ENCODE measurements around the gene LRRC27.

Gene LRRC27

DNA sequence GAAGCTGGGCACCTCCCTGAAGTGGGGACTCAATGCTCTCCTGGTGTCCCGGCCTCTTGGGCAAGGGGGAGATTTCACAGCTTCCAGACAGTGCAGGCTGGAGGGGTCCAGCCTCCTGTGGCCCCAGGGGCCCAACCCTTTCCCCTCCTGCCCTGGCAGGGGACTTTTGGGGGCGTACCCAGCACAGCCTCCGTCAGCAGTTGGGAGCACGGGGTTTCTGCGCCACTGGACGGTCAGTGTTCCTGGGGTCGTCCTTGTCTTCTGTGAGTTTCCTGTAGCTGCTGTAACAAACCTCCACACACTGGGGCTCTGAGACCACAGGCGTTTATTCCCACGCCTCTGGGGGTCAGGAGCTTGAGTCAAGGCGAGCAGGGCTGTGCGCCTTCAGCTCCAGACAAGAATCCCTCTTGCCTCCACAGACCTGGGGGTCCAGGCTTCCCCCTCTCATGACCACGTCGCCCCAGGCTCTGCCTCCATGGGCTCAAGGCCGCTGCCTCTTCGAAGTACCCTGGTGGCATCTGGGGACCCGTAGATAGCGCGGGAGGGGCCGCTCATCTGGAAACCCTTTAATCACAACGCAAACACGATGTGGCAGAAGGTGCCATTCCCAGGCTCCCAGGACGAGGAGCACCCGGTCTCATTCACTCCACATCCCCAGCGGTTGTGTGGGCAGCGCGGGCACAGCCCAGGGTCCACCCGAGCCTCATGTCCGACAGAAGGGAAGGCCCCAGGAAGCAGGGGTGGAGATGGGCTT is 79.0 kb downstream of the LRRC27 start:
- Histone ChIP-seq H3K18ac (ENCODE audit: low read depth in 1 of 2, low read length in 2 of 2) (peak overlapping the region; percentile 91 to 92), H2BK15ac (ENCODE audit: low read depth, poor library complexity, severe bottlenecking) (peak overlapping the region; percentile 97), H2BK120ac (ENCODE audit: low read depth, low read length) (peak overlapping the region; percentile 89), H3K4ac (ENCODE audit: low read depth in 1 of 2, low read length in 2 of 2) (peak overlapping the region; percentile 91 to 95), H4K8ac (ENCODE audit: low read length) (peak overlapping the region; percentile 98), H2AFZ (ENCODE audit: low read depth, low read length) (no peak overlapping the region), H4K91ac (ENCODE audit: low read length) (peak overlapping the region; percentile 98), H3K27ac (ENCODE audit: low read length, poor library complexity, severe bottlenecking) (no peak overlapping the region), H2BK5ac (ENCODE audit: low read depth, low read length, poor library complexity, severe bottlenecking) (no peak overlapping the region), H3K4me2 (ENCODE audit: low read length, poor library complexity, severe bottlenecking) (no peak overlapping the region), H3K4me1 (ENCODE audit: control insufficient read depth, insufficient read depth, low read depth, low read length) (peaks cover 70% of the 10 kb centered on the region), H3K36me3 (ENCODE audit: control insufficient read depth in 1 of 2, insufficient read depth in 2 of 2, low read depth in 1 of 2, low read length in 2 of 2) (peaks cover 11 to 59% of the 10 kb centered on the region in 2 experiments), H2BK12ac (ENCODE audit: low read length in 2 of 2) (peak overlapping the region; percentile 81 to 87), H3K4me3 (ENCODE audit: insufficient read depth in 1 of 2, low read depth in 1 of 2, low read length in 2 of 2) (no peak overlapping the region), H3K27me3 (ENCODE audit: control insufficient read depth in 1 of 2, insufficient read depth in 1 of 2, low read length in 2 of 2) (no peaks in the 10 kb centered on the region), H3K9me3 (ENCODE audit: control insufficient read depth, low read length) (no peaks in the 10 kb centered on the region), H3K23ac (ENCODE audit: low read length in 2 of 2) (no peak overlapping the region), H3K79me1 (replicated peaks; ENCODE audit: low read length, poor library complexity, severe bottlenecking) (peaks cover 39% of the 10 kb centered on the region), H3K9ac (ENCODE audit: low read length) (peak overlapping the region; percentile 72), H2AK5ac (ENCODE audit: low read length, severe bottlenecking) (peak overlapping the region; percentile 50), H3K14ac (ENCODE audit: low read length in 2 of 2) (peak overlapping the region in 1 of 2 experiments; percentile 82)
- WGBS: 80% methylated on average over 28 of the region's 28 CpGs
- DNase-seq: no peak

DNA sequence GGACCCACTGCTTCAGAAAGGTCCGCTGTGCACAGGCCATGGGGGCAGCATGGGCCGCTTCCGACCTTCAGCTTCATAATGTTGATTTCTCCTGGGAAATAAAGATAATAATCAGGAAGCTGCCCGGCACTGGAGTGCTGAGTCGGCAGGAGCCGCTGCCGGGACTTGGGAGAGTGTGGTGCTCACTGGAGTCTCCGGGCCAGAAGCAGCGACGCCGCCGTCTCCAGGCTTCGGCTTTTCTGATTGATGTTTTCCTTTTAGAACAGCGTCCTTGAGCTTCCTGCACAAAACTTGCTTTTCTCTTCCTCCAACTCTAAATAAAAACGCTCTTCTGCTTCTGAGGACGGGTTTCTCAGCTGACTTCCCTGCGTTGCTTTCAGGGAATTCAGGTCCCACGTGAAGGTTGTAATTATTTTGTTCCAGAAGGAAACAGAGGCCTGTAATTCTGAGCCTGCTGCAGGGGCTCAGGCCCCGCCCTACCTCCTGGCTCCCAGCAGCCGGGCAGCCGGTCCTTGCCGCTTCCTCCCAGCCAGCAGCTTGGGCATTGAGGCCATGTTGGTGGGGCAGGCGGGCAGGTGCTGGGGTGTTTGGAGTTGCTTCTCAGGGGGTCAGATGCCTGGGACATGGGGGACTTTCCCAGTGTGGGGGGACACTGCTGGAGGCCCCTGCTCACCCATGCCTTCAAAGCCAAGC is 79.7 kb downstream of the LRRC27 start:
- Histone ChIP-seq H3K9me3 (ENCODE audit: control insufficient read depth, low read length) (no peaks in the 10 kb centered on the region), H3K27ac (ENCODE audit: low read length, poor library complexity, severe bottlenecking) (peak overlapping the region; percentile 47), H3K79me1 (replicated peaks; ENCODE audit: low read length, poor library complexity, severe bottlenecking) (peaks cover 43% of the 10 kb centered on the region), H4K91ac (ENCODE audit: low read length) (peak overlapping the region; percentile 98), H3K14ac (ENCODE audit: low read length in 2 of 2) (peak overlapping the region in 1 of 2 experiments; percentile 82), H2BK5ac (ENCODE audit: low read depth, low read length, poor library complexity, severe bottlenecking) (no peak overlapping the region), H3K18ac (ENCODE audit: low read depth in 1 of 2, low read length in 2 of 2) (peak overlapping the region; percentile 91 to 92), H3K4ac (ENCODE audit: low read depth in 1 of 2, low read length in 2 of 2) (peak overlapping the region; percentile 91 to 97), H2BK120ac (ENCODE audit: low read depth, low read length) (peak overlapping the region; percentile 93), H2AFZ (ENCODE audit: low read depth, low read length) (no peak overlapping the region), H3K4me1 (ENCODE audit: control insufficient read depth, insufficient read depth, low read depth, low read length) (peaks cover 72% of the 10 kb centered on the region), H3K23ac (ENCODE audit: low read length in 2 of 2) (peak overlapping the region in 1 of 2 experiments; percentile 20), H3K4me2 (ENCODE audit: low read length, poor library complexity, severe bottlenecking) (peak overlapping the region; percentile 14), H2BK15ac (ENCODE audit: low read depth, poor library complexity, severe bottlenecking) (peak overlapping the region; percentile 97), H2BK12ac (ENCODE audit: low read length in 2 of 2) (peak overlapping the region; percentile 81 to 92), H3K4me3 (ENCODE audit: insufficient read depth in 1 of 2, low read depth in 1 of 2, low read length in 2 of 2) (peak overlapping the region in 1 of 2 experiments; percentile 59), H3K27me3 (ENCODE audit: control insufficient read depth in 1 of 2, insufficient read depth in 1 of 2, low read length in 2 of 2) (no peaks in the 10 kb centered on the region), H3K36me3 (ENCODE audit: control insufficient read depth in 1 of 2, insufficient read depth in 2 of 2, low read depth in 1 of 2, low read length in 2 of 2) (peaks cover 5 to 59% of the 10 kb centered on the region in 2 experiments), H3K9ac (ENCODE audit: low read length) (peak overlapping the region; percentile 72), H2AK5ac (ENCODE audit: low read length, severe bottlenecking) (peak overlapping the region; percentile 50), H4K8ac (ENCODE audit: low read length) (peak overlapping the region; percentile 98)
- peak; percentile 86 for DNase-seq
- WGBS: 8% methylated on average over 23 of the region's 23 CpGs

DNA sequence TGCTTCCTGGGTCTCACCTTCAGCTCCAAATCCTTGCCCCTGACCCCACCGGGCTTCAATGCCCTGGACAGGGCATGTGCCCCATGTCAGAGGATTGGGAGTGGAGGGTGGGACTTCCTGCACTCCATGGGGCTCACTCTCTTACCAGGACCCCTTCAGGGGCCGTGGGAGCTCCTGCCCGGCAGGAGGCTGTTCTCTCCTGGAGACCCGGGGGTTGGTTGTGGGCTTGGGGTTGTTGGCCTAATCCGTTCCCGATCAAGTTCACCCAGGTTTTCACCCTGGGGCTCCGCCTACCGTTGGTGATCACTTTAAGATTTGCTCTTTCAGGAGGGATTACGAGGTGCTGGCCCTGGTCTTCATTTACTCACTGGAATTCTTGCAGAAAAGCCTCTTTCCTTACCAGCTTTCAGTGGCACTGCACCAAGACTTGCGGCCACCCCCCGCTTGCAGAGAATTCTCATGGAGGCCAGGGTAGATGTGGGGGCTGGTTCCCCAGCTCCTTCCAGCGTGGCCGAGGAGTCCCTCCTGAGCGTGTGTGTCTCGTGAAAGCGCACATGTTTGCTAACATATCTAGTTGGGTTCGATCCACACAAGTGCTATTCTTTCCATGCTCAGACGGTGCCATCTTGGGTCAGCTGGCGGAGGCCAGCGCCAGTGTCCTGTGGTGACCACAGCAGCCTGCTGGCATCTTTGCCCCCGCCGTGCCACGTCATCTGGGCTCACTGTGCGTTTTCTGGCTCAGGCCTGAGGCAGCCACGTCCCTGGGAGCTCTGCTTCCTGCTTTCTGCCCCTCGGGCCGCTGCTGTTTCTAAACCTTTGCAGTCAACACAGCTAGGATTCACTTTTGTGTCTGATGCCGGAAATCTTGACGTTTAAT is 80.6 kb downstream of the LRRC27 start:
- Histone ChIP-seq H3K36me3 (ENCODE audit: control insufficient read depth in 1 of 2, insufficient read depth in 2 of 2, low read depth in 1 of 2, low read length in 2 of 2) (peaks cover 5 to 58% of the 10 kb centered on the region in 2 experiments), H3K79me1 (replicated peaks; ENCODE audit: low read length, poor library complexity, severe bottlenecking) (peaks cover 43% of the 10 kb centered on the region), H3K9ac (ENCODE audit: low read length) (peak overlapping the region; percentile 72), H3K4me1 (ENCODE audit: control insufficient read depth, insufficient read depth, low read depth, low read length) (peaks cover 66% of the 10 kb centered on the region), H2BK5ac (ENCODE audit: low read depth, low read length, poor library complexity, severe bottlenecking) (no peak overlapping the region), H3K27me3 (ENCODE audit: control insufficient read depth in 1 of 2, insufficient read depth in 1 of 2, low read length in 2 of 2) (no peaks in the 10 kb centered on the region), H3K23ac (ENCODE audit: low read length in 2 of 2) (peak overlapping the region in 1 of 2 experiments; percentile 20), H3K4ac (ENCODE audit: low read depth in 1 of 2, low read length in 2 of 2) (peak overlapping the region; percentile 56 to 97), H3K27ac (ENCODE audit: low read length, poor library complexity, severe bottlenecking) (no peak overlapping the region), H4K8ac (ENCODE audit: low read length) (peak overlapping the region; percentile 92), H2BK12ac (ENCODE audit: low read length in 2 of 2) (peak overlapping the region; percentile 81 to 92), H4K91ac (ENCODE audit: low read length) (peak overlapping the region; percentile 98), H2AK5ac (ENCODE audit: low read length, severe bottlenecking) (peak overlapping the region; percentile 6), H3K9me3 (ENCODE audit: control insufficient read depth, low read length) (no peaks in the 10 kb centered on the region), H3K14ac (ENCODE audit: low read length in 2 of 2) (peak overlapping the region in 1 of 2 experiments; percentile 56), H2AFZ (ENCODE audit: low read depth, low read length) (no peak overlapping the region), H2BK15ac (ENCODE audit: low read depth, poor library complexity, severe bottlenecking) (peak overlapping the region; percentile 45), H3K4me3 (ENCODE audit: insufficient read depth in 1 of 2, low read depth in 1 of 2, low read length in 2 of 2) (peak overlapping the region in 1 of 2 experiments; percentile 59), H3K4me2 (ENCODE audit: low read length, poor library complexity, severe bottlenecking) (no peak overlapping the region), H2BK120ac (ENCODE audit: low read depth, low read length) (peak overlapping the region; percentile 93), H3K18ac (ENCODE audit: low read depth in 1 of 2, low read length in 2 of 2) (peak overlapping the region; percentile 63 to 81)
- 86% methylated on average over 27 of the region's 29 CpGs for WGBS
- DNase-seq: no peak

All from mesenchymal stem cell (in vitro differentiated cells and primary cell).